ENCODE data around the gene GSE1. TPM values are rescaled to one million over a fixed set of nuclear protein-coding genes. Genes with fewer than 3 reads are reported as not detected.
A peak's percentile ranks its signal among the peaks of the same experiment; 100 is the strongest.

GSE1 gene
- total and polyA plus RNA-seq, 7 experiments from 2014 or later = 0.18 to 69.2 (median 11.3) TPM

GRCh38 chr16:85566561-85567100 is 46.5 kb upstream of the GSE1 start:
- peaks cover 0 to 3% (median 0%) of the 10 kb centered on the region in 3 experiments for H3K36me3 ChIP-seq (ENCODE audit: control insufficient read depth in 2 of 3, insufficient read depth in 3 of 3, low read length in 3 of 3)
- H3K27ac ChIP-seq (ENCODE audit: low read depth, low read length) = no peak overlapping the region
- ATAC-seq (no peak), DNase-seq (no peak)
- Mint-ChIP-seq H3K9me3 (peaks cover 0 to 15% (median 6%) of the 10 kb centered on the region in 11 donors), H3K27me3 (no peaks in the 10 kb centered on the region), H3K4me3 (no peak overlapping the region), H3K4me1 (peaks cover 27 to 65% (median 50%) of the 10 kb centered on the region in 7 donors), H3K36me3 (peaks cover 0 to 18% (median 4%) of the 10 kb centered on the region in 5 donors), H3K27ac (peak overlapping the region in 1 of 9 donors; percentile 52)
- H3K4me1 ChIP-seq (ENCODE audit: control insufficient read depth in 2 of 2, insufficient read depth in 2 of 2, low read length in 2 of 2) = peaks cover 18 to 51% of the 10 kb centered on the region in 2 donors
- H3K27me3 ChIP-seq (ENCODE audit: control insufficient read depth in 2 of 2, insufficient read depth in 2 of 2, low read length in 2 of 2) = no peaks in the 10 kb centered on the region
- H3K4me3 ChIP-seq (ENCODE audit: low read length) = no peak overlapping the region
- ChIA-PET POLR2A (no interaction called here), CTCF (no interaction called here)
- H3K9me3 ChIP-seq (ENCODE audit: control insufficient read depth in 2 of 3, low read length in 3 of 3) = peaks cover 0 to 19% (median 10%) of the 10 kb centered on the region in 3 experiments
- intact Hi-C loops (cut with micrococcal nuclease) = no loop called here

- no peaks in the 10 kb centered on the region for H3K27me3 ChIP-seq (ENCODE audit: control insufficient read depth in 2 of 2, insufficient read depth in 2 of 2, low read length in 2 of 2)
- no peak for DNase-seq
- Mint-ChIP-seq H3K4me1 (peaks cover 34 to 70% (median 54%) of the 10 kb centered on the region in 7 donors), H3K27me3 (no peaks in the 10 kb centered on the region), H3K36me3 (peaks cover 0 to 21% (median 8%) of the 10 kb centered on the region in 5 donors), H3K27ac (peak overlapping the region in 3 of 9 donors; percentile 54 to 78 (median 76)), H3K9me3 (peaks cover 0 to 15% (median 6%) of the 10 kb centered on the region in 11 donors), H3K4me3 (no peak overlapping the region)
- CTCF ChIA-PET = interaction anchor here (0.6 kb wide), 1 partner anchor 592 kb away, joined by 4 read pairs; no protein-coding TSS in a partner anchor
- H3K36me3 ChIP-seq (ENCODE audit: control insufficient read depth in 2 of 3, insufficient read depth in 3 of 3, low read length in 3 of 3) = peaks cover 0 to 3% (median 0%) of the 10 kb centered on the region in 3 experiments
- H3K27ac ChIP-seq (ENCODE audit: low read depth, low read length) = peak overlapping the region; percentile 6
- peaks cover 18 to 57% of the 10 kb centered on the region in 2 donors for H3K4me1 ChIP-seq (ENCODE audit: control insufficient read depth in 2 of 2, insufficient read depth in 2 of 2, low read length in 2 of 2)
- no peak overlapping the region for H3K4me3 ChIP-seq (ENCODE audit: low read length)
- intact Hi-C loops (cut with micrococcal nuclease) = no loop called here
- ATAC-seq = no peak
- POLR2A ChIA-PET = no interaction called here
- H3K9me3 ChIP-seq (ENCODE audit: control insufficient read depth in 2 of 3, low read length in 3 of 3) = peaks cover 0 to 19% (median 10%) of the 10 kb centered on the region in 3 experiments
Measured at GRCh38 chr16:85567101-85567866, 45.8 kb upstream of the GSE1 start.

GRCh38 chr16:85567935-85568334 is 45.2 kb upstream of the GSE1 start:
- peaks cover 0 to 19% (median 10%) of the 10 kb centered on the region in 3 experiments for H3K9me3 ChIP-seq (ENCODE audit: control insufficient read depth in 2 of 3, low read length in 3 of 3)
- intact Hi-C loops (cut with micrococcal nuclease) = no loop called here
- DNase-seq = no peak
- Mint-ChIP-seq H3K9me3 (peaks cover 0 to 15% (median 6%) of the 10 kb centered on the region in 11 donors), H3K36me3 (peaks cover 0 to 22% (median 8%) of the 10 kb centered on the region in 5 donors), H3K4me3 (peak overlapping the region in 1 of 10 donors; percentile 16), H3K27ac (peak overlapping the region in 3 of 9 donors; percentile 54 to 78 (median 76)), H3K4me1 (peaks cover 36 to 67% (median 54%) of the 10 kb centered on the region in 7 donors), H3K27me3 (no peaks in the 10 kb centered on the region)
- POLR2A ChIA-PET = interaction anchor here (1.0 kb wide), 1 partner anchor 14 kb away, joined by 5 read pairs; no protein-coding TSS in a partner anchor
- peak overlapping the region; percentile 5 for H3K27ac ChIP-seq (ENCODE audit: low read depth, low read length)
- H3K27me3 ChIP-seq (ENCODE audit: control insufficient read depth in 2 of 2, insufficient read depth in 2 of 2, low read length in 2 of 2) = no peaks in the 10 kb centered on the region
- peaks cover 0 to 3% (median 0%) of the 10 kb centered on the region in 3 experiments for H3K36me3 ChIP-seq (ENCODE audit: control insufficient read depth in 2 of 3, insufficient read depth in 3 of 3, low read length in 3 of 3)
- H3K4me1 ChIP-seq (ENCODE audit: control insufficient read depth in 2 of 2, insufficient read depth in 2 of 2, low read length in 2 of 2) = peaks cover 18 to 58% of the 10 kb centered on the region in 2 donors
- no peak overlapping the region for H3K4me3 ChIP-seq (ENCODE audit: low read length)
- ATAC-seq = no peak
- CTCF ChIA-PET = interaction anchor here (0.6 kb wide), 1 partner anchor 592 kb away, joined by 4 read pairs; no protein-coding TSS in a partner anchor

- H3K27ac ChIP-seq (ENCODE audit: low read depth, low read length) = peak overlapping the region; percentile 5
- peaks cover 0 to 19% (median 10%) of the 10 kb centered on the region in 3 experiments for H3K9me3 ChIP-seq (ENCODE audit: control insufficient read depth in 2 of 3, low read length in 3 of 3)
- H3K36me3 Mint-ChIP-seq = peaks cover 0 to 22% (median 8%) of the 10 kb centered on the region in 5 donors
- no peak for DNase-seq
- H3K4me3 ChIP-seq (ENCODE audit: low read length) = no peak overlapping the region
- peaks cover 18 to 57% of the 10 kb centered on the region in 2 donors for H3K4me1 ChIP-seq (ENCODE audit: control insufficient read depth in 2 of 2, insufficient read depth in 2 of 2, low read length in 2 of 2)
- peaks cover 0 to 15% (median 6%) of the 10 kb centered on the region in 11 donors for H3K9me3 Mint-ChIP-seq
- peak overlapping the region in 2 of 10 donors; percentile 16 to 48 for H3K4me3 Mint-ChIP-seq
- no peaks in the 10 kb centered on the region for H3K27me3 ChIP-seq (ENCODE audit: control insufficient read depth in 2 of 2, insufficient read depth in 2 of 2, low read length in 2 of 2)
- H3K27me3 Mint-ChIP-seq = no peaks in the 10 kb centered on the region
- intact Hi-C loops (cut with micrococcal nuclease) = no loop called here
- peaks cover 0 to 3% (median 0%) of the 10 kb centered on the region in 3 experiments for H3K36me3 ChIP-seq (ENCODE audit: control insufficient read depth in 2 of 3, insufficient read depth in 3 of 3, low read length in 3 of 3)
- ChIA-PET CTCF (no interaction called here), POLR2A (interaction anchor here (1.0 kb wide), 1 partner anchor 15 kb away, joined by 5 read pairs; no protein-coding TSS in a partner anchor)
- ATAC-seq = peak; percentile 30
- peak overlapping the region in 1 of 9 donors; percentile 54 for H3K27ac Mint-ChIP-seq
- peaks cover 36 to 69% (median 56%) of the 10 kb centered on the region in 7 donors for H3K4me1 Mint-ChIP-seq
Measured at GRCh38 chr16:85568519-85568918, 44.6 kb upstream of the GSE1 start.

GRCh38 chr16:85569039-85569614 is 44.0 kb upstream of the GSE1 start:
- Mint-ChIP-seq H3K27ac (peak overlapping the region in 2 of 9 donors; percentile 28 to 81), H3K36me3 (peaks cover 0 to 22% (median 8%) of the 10 kb centered on the region in 5 donors), H3K27me3 (no peaks in the 10 kb centered on the region), H3K4me1 (peaks cover 36 to 65% (median 50%) of the 10 kb centered on the region in 7 donors), H3K9me3 (peaks cover 0 to 15% (median 6%) of the 10 kb centered on the region in 11 donors), H3K4me3 (peak overlapping the region in 3 of 10 donors; percentile 34 to 61 (median 50))
- no peak for DNase-seq
- intact Hi-C loops (cut with micrococcal nuclease) = no loop called here
- Histone ChIP-seq H3K4me3 (ENCODE audit: low read length) (peak overlapping the region; percentile 29), H3K36me3 (ENCODE audit: control insufficient read depth in 2 of 3, insufficient read depth in 3 of 3, low read length in 3 of 3) (peaks cover 0 to 3% (median 0%) of the 10 kb centered on the region in 3 experiments), H3K9me3 (ENCODE audit: control insufficient read depth in 2 of 3, low read length in 3 of 3) (peaks cover 0 to 19% (median 10%) of the 10 kb centered on the region in 3 experiments), H3K4me1 (ENCODE audit: control insufficient read depth in 2 of 2, insufficient read depth in 2 of 2, low read length in 2 of 2) (peaks cover 18 to 52% of the 10 kb centered on the region in 2 donors), H3K27me3 (ENCODE audit: control insufficient read depth in 2 of 2, insufficient read depth in 2 of 2, low read length in 2 of 2) (no peaks in the 10 kb centered on the region), H3K27ac (ENCODE audit: low read depth, low read length) (no peak overlapping the region)
- POLR2A ChIA-PET = no interaction called here
- no peak for ATAC-seq
- CTCF ChIA-PET = no interaction called here

GRCh38 chr16:85569615-85570212 is 43.4 kb upstream of the GSE1 start:
- Mint-ChIP-seq H3K9me3 (peaks cover 0 to 15% (median 6%) of the 10 kb centered on the region in 11 donors), H3K4me3 (peak overlapping the region in 9 of 10 donors; percentile 34 to 67 (median 40)), H3K4me1 (peaks cover 36 to 59% (median 49%) of the 10 kb centered on the region in 7 donors), H3K27ac (peak overlapping the region in 6 of 9 donors; percentile 29 to 81 (median 49)), H3K36me3 (peaks cover 0 to 20% (median 8%) of the 10 kb centered on the region in 5 donors), H3K27me3 (no peaks in the 10 kb centered on the region)
- H3K9me3 ChIP-seq (ENCODE audit: control insufficient read depth in 2 of 3, low read length in 3 of 3) = peaks cover 0 to 19% (median 10%) of the 10 kb centered on the region in 3 experiments
- H3K27ac ChIP-seq (ENCODE audit: low read depth, low read length) = no peak overlapping the region
- peak overlapping the region; percentile 29 for H3K4me3 ChIP-seq (ENCODE audit: low read length)
- POLR2A ChIA-PET = no interaction called here
- ATAC-seq (peak; percentile 42), DNase-seq (no peak)
- H3K36me3 ChIP-seq (ENCODE audit: control insufficient read depth in 2 of 3, insufficient read depth in 3 of 3, low read length in 3 of 3) = peaks cover 0 to 3% (median 0%) of the 10 kb centered on the region in 3 experiments
- CTCF ChIA-PET = no interaction called here
- no peaks in the 10 kb centered on the region for H3K27me3 ChIP-seq (ENCODE audit: control insufficient read depth in 2 of 2, insufficient read depth in 2 of 2, low read length in 2 of 2)
- H3K4me1 ChIP-seq (ENCODE audit: control insufficient read depth in 2 of 2, insufficient read depth in 2 of 2, low read length in 2 of 2) = peaks cover 18 to 51% of the 10 kb centered on the region in 2 donors
- intact Hi-C loops (cut with micrococcal nuclease) = loop anchor here in 1 of 2 donors (2.0 kb wide), 1 partner anchor 13 kb away; no protein-coding TSS in a partner anchor
